GM12878 (cell line): Measurements from ENCODE around the gene NSUN7. TPM values are rescaled to one million over a fixed set of nuclear protein-coding genes. Genes with fewer than 3 reads are reported as not detected.
A peak's percentile ranks its signal among the peaks of the same experiment; 100 is the strongest.

ENCODE experiments used
- ATAC-seq: fragments of 200-7000 bp; cut with Tn5 transposase; 3 replicates; pipeline ENCODE4 v1.9.1; 2020; ENCODE audit warnings: mild to moderate bottlenecking, moderate library complexity
- BruUV-seq: library from RNA; stranded (reverse); fragments of 400-500 nt; replicated peaks from 2 replicates; lab custom pipeline; 2021; lab: Mats Ljungman, UMichigan
- CTCF ChIA-PET: fragments of 300-600 bp; sonication (Branson Sonifier 250); formaldehyde crosslinking; extraction: SDS; loops from one replicate; lab custom pipeline; 2021; ENCODE audit warnings: inconsistent platforms; lab: Yijun Ruan, JAX
- POLR2A ChIA-PET: fragments of 350-600 bp; formaldehyde crosslinking; extraction: SDS; loops from one replicate; lab custom pipeline; 2021; ENCODE audit warnings: inconsistent platforms; lab: Charles Lee
- RAD21 ChIA-PET: fragments of 300-600 bp; sonication (Branson Sonifier 250); formaldehyde crosslinking; loops from one replicate; lab custom pipeline; 2023; ENCODE audit warnings: antibody characterized with exemption; ENCODE audit not compliant: unreplicated experiment; lab: Charles Lee
- SMC1A ChIA-PET: fragments of 300-600 bp; sonication (Branson Sonifier 250); formaldehyde crosslinking; loops from one replicate; lab custom pipeline; 2023; ENCODE audit not compliant: unreplicated experiment, uncharacterized antibody; lab: Charles Lee
- DNase-seq: peaks from one replicate; pipeline ENCODE4 v3.0.0-alpha.2; 2011; ENCODE audit warnings: low read depth, low spot score
- FAIRE-seq: peaks from 3 replicates; lab custom pipeline; 2011; peaks lifted over from hg19 to GRCh38; lab: Jason Lieb, UNC
- H2AFZ ChIP-seq: 2 replicates; pipeline ENCODE4 v1.6.0; 2011; ENCODE audit warnings: low read depth, low read length, control low read depth; ENCODE audit not compliant: control insufficient read depth
- H3K27ac ChIP-seq: 2 replicates; pipeline ENCODE4 v1.5.1; 2011; ENCODE audit warnings: control low read depth; ENCODE audit not compliant: control insufficient read depth, insufficient read depth
- H3K27me3 ChIP-seq, 2 experiments: replicated peaks in 1 of 2; 2 replicates each; pipeline versions ENCODE4 v1.6.0 to v1.6.1; 2011; ENCODE audit warnings: low read length in 1 of 2; ENCODE audit not compliant: control insufficient read depth in 2 of 2, insufficient read depth in 2 of 2
- H3K36me3 ChIP-seq, 2 experiments: 2 replicates each; pipeline ENCODE4 v1.5.1; 2011; ENCODE audit warnings: low read length in 1 of 2; ENCODE audit not compliant: control insufficient read depth in 2 of 2, insufficient read depth in 2 of 2
- H3K4me1 ChIP-seq: 2 replicates; pipeline ENCODE4 v1.6.1; 2011; ENCODE audit warnings: mild to moderate bottlenecking, low read length, moderate library complexity, mixed read lengths; ENCODE audit not compliant: control insufficient read depth, insufficient read depth
- H3K4me2 ChIP-seq: 2 replicates; pipeline ENCODE4 v1.6.0; 2011; ENCODE audit warnings: control low read depth; ENCODE audit not compliant: control insufficient read depth, insufficient read depth
- H3K4me3 ChIP-seq: fragments of 200-600 bp; sonication (generic); 2 replicates; pipeline ENCODE4 v1.5.1; 2016
- H3K79me2 ChIP-seq: 2 replicates; pipeline ENCODE4 v1.6.0; 2011; ENCODE audit warnings: low read length; ENCODE audit not compliant: control insufficient read depth, insufficient read depth
- H3K9ac ChIP-seq: 2 replicates; pipeline ENCODE4 v1.8.0; 2011; ENCODE audit warnings: low read length, control low read depth, mixed read lengths; ENCODE audit not compliant: control insufficient read depth, insufficient read depth
- H3K9me3 ChIP-seq: replicated peaks from 3 replicates; pipeline ENCODE4 v1.5.1; 2011; ENCODE audit warnings: mild to moderate bottlenecking, low read length; ENCODE audit not compliant: control insufficient read depth, insufficient read depth
- H4K20me1 ChIP-seq: 2 replicates; pipeline ENCODE4 v1.6.0; 2011; ENCODE audit not compliant: control insufficient read depth, insufficient read depth
- CEBPZ ChIP-seq: fragments of 150-350 bp; IDR thresholded peaks from 2 replicates; pipeline ENCODE4 v1.6.1; 2016; ENCODE audit warnings: low read depth, low read length
- HCFC1 ChIP-seq: fragments of 150-350 bp; IDR thresholded peaks from 2 replicates; pipeline ENCODE4 v1.6.1; 2014; ENCODE audit warnings: low read length
- IRF4 ChIP-seq: IDR thresholded peaks from 2 replicates; pipeline ENCODE4 v1.6.1; 2011; ENCODE audit warnings: low read depth, low read length
- KAT2A ChIP-seq: conservative IDR thresholded peaks from 2 replicates; pipeline ENCODE4 v1.6.1; 2011; ENCODE audit warnings: low read depth, low read length; ENCODE audit not compliant: control insufficient read depth
- LARP7 ChIP-seq: fragments of 450-650 bp; IDR thresholded peaks from 2 replicates; pipeline ENCODE4 v1.6.1; 2017; ENCODE audit warnings: mild to moderate bottlenecking
- MTA2 ChIP-seq: fragments of 450-650 bp; IDR thresholded peaks from 2 replicates; pipeline ENCODE4 v1.6.1; 2016; ENCODE audit warnings: low read depth, mild to moderate bottlenecking, moderate library complexity
- NFYB ChIP-seq: IDR thresholded peaks from 2 replicates; pipeline ENCODE4 v1.6.1; 2011; ENCODE audit warnings: low read depth, mild to moderate bottlenecking, low read length, improper control_type of control experiment, moderate library complexity; ENCODE audit not compliant: insufficient read depth
- NR2C1 ChIP-seq: fragments of 450-650 bp; IDR thresholded peaks from 2 replicates; pipeline ENCODE4 v1.6.1; 2017; ENCODE audit warnings: antibody characterized with exemption, mild to moderate bottlenecking, moderate library complexity
- NR2C2 ChIP-seq: IDR thresholded peaks from 2 replicates; pipeline ENCODE4 v1.6.1; 2011; ENCODE audit warnings: borderline replicate concordance, low read depth; ENCODE audit not compliant: control insufficient read depth, insufficient read length
- NRF1 ChIP-seq: conservative IDR thresholded peaks from 2 replicates; pipeline ENCODE4 v1.6.1; 2011; ENCODE audit warnings: mild to moderate bottlenecking, low read depth, low read length, improper control_type of control experiment
- PML ChIP-seq: IDR thresholded peaks from 2 replicates; pipeline ENCODE4 v1.6.1; 2012; ENCODE audit warnings: low read length, inconsistent platforms
- RUNX3 ChIP-seq: IDR thresholded peaks from 2 replicates; pipeline ENCODE4 v1.6.1; 2012; ENCODE audit warnings: low read length, inconsistent platforms
- TBL1XR1 ChIP-seq: IDR thresholded peaks from 2 replicates; pipeline ENCODE4 v1.6.1; 2012; ENCODE audit warnings: low read depth, low read length, improper control_type of control experiment
- WRNIP1 ChIP-seq: IDR thresholded peaks from 2 replicates; pipeline ENCODE4 v1.6.1; 2011; ENCODE audit warnings: low read depth, low read length, improper control_type of control experiment, borderline replicate concordance
- ZSCAN29 ChIP-seq: fragments of 450-650 bp; IDR thresholded peaks from 2 replicates; pipeline ENCODE4 v1.6.1; 2017; ENCODE audit warnings: mild to moderate bottlenecking, moderate library complexity
- WGBS: methylation state at CpG from one replicate; pipeline ENCODE4 v1.1.6; 2016; ENCODE audit warnings: low lambda C conversion rate; ENCODE audit not compliant: insufficient replicate concordance, insufficient coverage; ENCODE audit errors: missing lambda C conversion rate; 5-methylcytosine and 5-hydroxymethylcytosine counted together
- in situ Hi-C: fragments of 300-500 bp; cut with MboI; formaldehyde crosslinking; loops from 9 replicates; pipeline ENCODE4 v1.14.3; 2018; ENCODE audit warnings: mixed read lengths
- intact Hi-C: fragments of 100-400 bp; cut with micrococcal nuclease; formaldehyde crosslinking; loops from one replicate; pipeline ENCODE4 v1.14.2; 2022; ENCODE audit not compliant: unreplicated experiment
- polyA plus RNA-seq, 11 experiments: library from polyadenylated mRNA; depleted of rRNA in 4 of 11; unstranded in 6 of 11; stranded (reverse) in 5 of 11; fragments of >200 nt; fragmentation: Nextera tagmentation in 4 of 11; fragmentation: Illumina TruSeq in 1 of 11; extraction: Ambion mirVana in 4 of 11; extraction: Trizol in 1 of 11; gene quantifications; 1 replicate in 1 of 11; 2 replicates in 10 of 11; pipeline versions ENCODE4 v1.2.1 to v1.2.3, GENCODE V29; 2011 to 2016; ENCODE audit warnings: inconsistent platforms in 2 of 11, missing spikeins in 2 of 11, low read depth in 1 of 11
- total RNA-seq, 4 experiments: library from RNA; depleted of rRNA in 3 of 4; stranded (reverse); fragments of >200 nt in 3 of 4; fragmentation: Illumina TruSeq in 1 of 4; extraction: Trizol in 1 of 4; gene quantifications; 2 replicates each; pipeline versions ENCODE4 v1.2.1 to v1.2.3, GENCODE V29; 2013 to 2021

Gene NSUN7
- total and polyA plus RNA-seq, 10 of the 15 experiments (the other 5 are each of a cell fraction or from before 2014, with no cell fraction given), result 0.02 to 0.21 (median 0.15) TPM; not detected in 3

- POLR2A ChIA-PET, result interaction anchor here (0.9 to 1.2 kb wide), 2 partner anchors 10 to 32 kb away, joined by 3 read pairs; no protein-coding TSS in a partner anchor
These were observed 47.0 kb upstream of the NSUN7 start for GRCh38 chr4:40702800-40703151.

GRCh38 chr4:40704073-40704472 lies 45.7 kb upstream of the NSUN7 start:
- in situ Hi-C loops (no loop called here), intact Hi-C loops (no loop called here)
- no TSS peak for BruUV-seq
- POLR2A ChIA-PET, result interaction anchor here (0.5 kb wide), 1 partner anchor 148 kb away, joined by 3 read pairs; no protein-coding TSS in a partner anchor
- SMC1A ChIA-PET, result interaction anchor here (0.8 to 2.2 kb wide), 3 partner anchors 8 to 73 kb away, joined by 3 to 11 read pairs (median 4); no protein-coding TSS in a partner anchor
- Histone ChIP-seq H3K27ac (no peak overlapping the region), H3K9me3 (no peaks in the 10 kb centered on the region), H3K4me3 (no peak overlapping the region), H3K36me3 (no peaks in the 10 kb centered on the region), H3K27me3 (no peaks in the 10 kb centered on the region), H4K20me1 (no peaks in the 10 kb centered on the region), H2AFZ (no peak overlapping the region), H3K79me2 (no peaks in the 10 kb centered on the region), H3K9ac (no peak overlapping the region), H3K4me2 (no peak overlapping the region), H3K4me1 (peaks cover 5% of the 10 kb centered on the region)
- CTCF ChIA-PET, result interaction anchor here (0.9 to 1.4 kb wide), 2 partner anchors 8 to 31 kb away, joined by 3 to 4 read pairs; no protein-coding TSS in a partner anchor
- no peak for ATAC-seq
- no peak for DNase-seq
- 71% methylated on average over 5 of the region's 5 CpGs for WGBS
- no peak for FAIRE-seq
- RAD21 ChIA-PET, result interaction anchor here (1.0 kb wide), 1 partner anchor 29 kb away, joined by 3 read pairs; no protein-coding TSS in a partner anchor
- no peak for TF ChIP-seq LARP7
- no peak for TF ChIP-seq ZSCAN29
- TF ChIP-seq NFYB, result no peak
- TF ChIP-seq PML, result no peak
- TF ChIP-seq NRF1, result no peak
- no peak for TF ChIP-seq NR2C2
- TF ChIP-seq IRF4, result no peak
- TF ChIP-seq HCFC1, result no peak
- no peak for TF ChIP-seq WRNIP1
- no peak for TF ChIP-seq CEBPZ

More at GRCh38 chr4:40702800-40703151, 47.0 kb upstream of the NSUN7 start:
- ChIA-PET SMC1A (interaction anchor here (0.6 to 2.2 kb wide), 5 partner anchors 9 to 333 kb away, joined by 3 to 11 read pairs (median 3); no protein-coding TSS in a partner anchor), RAD21 (interaction anchor here (0.6 to 1.2 kb wide), 3 partner anchors 28 to 955 kb away, joined by 3 read pairs; no protein-coding TSS in a partner anchor), CTCF (interaction anchor here (1.4 kb wide), 2 partner anchors 30 to 72 kb away, joined by 4 to 5 read pairs; no protein-coding TSS in a partner anchor)
- H3K36me3 ChIP-seq, result no peaks in the 10 kb centered on the region
- no peak overlapping the region for H3K27ac ChIP-seq
- no peaks in the 10 kb centered on the region for H3K79me2 ChIP-seq
- ATAC-seq, result no peak
- TF ChIP-seq RUNX3, result peak; percentile 32; the same call in 1 of the 2 replicates
- no peak for TF ChIP-seq NR2C1
- no peak for TF ChIP-seq TBL1XR1
- TF ChIP-seq MTA2, result no peak
- no peak for TF ChIP-seq KAT2A
- DNase-seq, result no peak
- no peak for FAIRE-seq
- H4K20me1 ChIP-seq, result no peaks in the 10 kb centered on the region
- H3K4me3 ChIP-seq, result no peak overlapping the region
- no peaks in the 10 kb centered on the region for H3K9me3 ChIP-seq
- H3K4me1 ChIP-seq, result peaks cover 5% of the 10 kb centered on the region
- H3K4me2 ChIP-seq, result peak overlapping the region; percentile 46; the same call in 1 of the 2 replicates
- BruUV-seq, result no TSS peak
- intact Hi-C loops (no loop called here), in situ Hi-C loops (no loop called here)
- H2AFZ ChIP-seq, result peak overlapping the region; percentile 16
- H3K9ac ChIP-seq, result no peak overlapping the region
- H3K27me3 ChIP-seq, result no peaks in the 10 kb centered on the region
- WGBS, result 19% methylated on average over 2 of the region's 2 CpGs
